Measurements from ENCODE around the gene SMARCC1. TPM values are rescaled to one million over a fixed set of nuclear protein-coding genes. Genes with fewer than 3 reads are reported as not detected.

Gene SMARCC1
- total RNA-seq, 2 donors from 2014 or later = 25.9 to 34.3 TPM

- intact Hi-C loops (cut with DNase I) = no loop called here
- no peak for ATAC-seq
- no peak for DNase-seq
- 100% methylated on average over 1 of the region's 1 CpG for WGBS, 2 donors
- Histone ChIP-seq H3K27me3 (no peaks in the 10 kb centered on the region), H3K4me1 (no peaks in the 10 kb centered on the region), H3K9me3 (no peaks in the 10 kb centered on the region), H3K36me3 (replicated peaks in 1 of 2; ENCODE audit: insufficient read depth in 1 of 2, low read depth in 2 of 2) (peaks cover 0 to 19% of the 10 kb centered on the region in 2 donors), H3K27ac (no peak overlapping the region), H3K4me3 (no peak overlapping the region)
- TF ChIP-seq CTCF (IDR thresholded peaks at IDR 0.05) (no peak), POLR2A (IDR thresholded peaks at IDR 0.05) (no peak)
Measured at GRCh38 chr3:47630810-47631209, 150.9 kb downstream of the SMARCC1 start.

- ATAC-seq (no peak), DNase-seq (no peak)
- Histone ChIP-seq H3K4me3 (no peak overlapping the region), H3K36me3 (replicated peaks in 1 of 2; ENCODE audit: insufficient read depth in 1 of 2, low read depth in 2 of 2) (peaks cover 0 to 16% of the 10 kb centered on the region in 2 donors), H3K4me1 (no peaks in the 10 kb centered on the region), H3K27ac (no peak overlapping the region), H3K27me3 (no peaks in the 10 kb centered on the region), H3K9me3 (no peaks in the 10 kb centered on the region)
- TF ChIP-seq POLR2A (IDR thresholded peaks at IDR 0.05) = no peak
- no peak for TF ChIP-seq CTCF (IDR thresholded peaks at IDR 0.05)
- WGBS, 2 donors = 81 to 82% methylated on average over 6 of the region's 6 CpGs
- intact Hi-C loops (cut with DNase I) = no loop called here
Measured at GRCh38 chr3:47629770-47630169, 151.9 kb downstream of the SMARCC1 start.

- WGBS, 2 donors = 91 to 95% methylated on average over 6 of the region's 6 CpGs
- ATAC-seq = no peak
- no peaks in the 10 kb centered on the region for H3K27me3 ChIP-seq
- no peak overlapping the region for H3K27ac ChIP-seq
- DNase-seq = no peak
- no peaks in the 10 kb centered on the region for H3K9me3 ChIP-seq
- TF ChIP-seq CTCF (IDR thresholded peaks at IDR 0.05) = no peak
- no peak for TF ChIP-seq POLR2A (IDR thresholded peaks at IDR 0.05)
- intact Hi-C loops (cut with DNase I) = no loop called here
- H3K4me1 ChIP-seq = no peaks in the 10 kb centered on the region
- no peak overlapping the region for H3K4me3 ChIP-seq
- peaks cover 0 to 12% of the 10 kb centered on the region in 2 donors for H3K36me3 ChIP-seq (replicated peaks in 1 of 2; ENCODE audit: insufficient read depth in 1 of 2, low read depth in 2 of 2)
Measured at GRCh38 chr3:47628426-47628825, 153.3 kb downstream of the SMARCC1 start.

GRCh38 chr3:47622671-47623461 lies 158.8 kb downstream of the SMARCC1 start:
- no peak for DNase-seq
- peaks cover 0 to 18% of the 10 kb centered on the region in 2 donors for H3K36me3 ChIP-seq (replicated peaks in 1 of 2; ENCODE audit: insufficient read depth in 1 of 2, low read depth in 2 of 2)
- WGBS, 2 donors = 74 to 83% methylated on average over 3 of the region's 3 CpGs

More at GRCh38 chr3:47622671-47623461, 158.8 kb downstream of the SMARCC1 start:
- no peak for ATAC-seq
- intact Hi-C loops (cut with DNase I) = no loop called here
- no peaks in the 10 kb centered on the region for H3K27me3 ChIP-seq
- H3K27ac ChIP-seq = no peak overlapping the region
- no peaks in the 10 kb centered on the region for H3K4me1 ChIP-seq
- TF ChIP-seq CTCF (IDR thresholded peaks at IDR 0.05) (no peak), POLR2A (IDR thresholded peaks at IDR 0.05) (no peak)
- H3K4me3 ChIP-seq = no peak overlapping the region
- no peaks in the 10 kb centered on the region for H3K9me3 ChIP-seq
